GM12878 (cell line): Measurements from ENCODE around the gene B3GALT5. TPM values are rescaled to one million over a fixed set of nuclear protein-coding genes. Genes with fewer than 3 reads are reported as not detected.

Experiments
- ATAC-seq: fragments of 200-7000 bp; cut with Tn5 transposase; 3 replicates; pipeline ENCODE4 v1.9.1; 2020; ENCODE audit warnings: mild to moderate bottlenecking, moderate library complexity
- BruUV-seq: library from RNA; stranded (reverse); fragments of 400-500 nt; replicated peaks from 2 replicates; lab custom pipeline; 2021; lab: Mats Ljungman, UMichigan
- CTCF ChIA-PET: fragments of 300-600 bp; sonication (Branson Sonifier 250); formaldehyde crosslinking; extraction: SDS; loops from one replicate; lab custom pipeline; 2021; ENCODE audit warnings: inconsistent platforms; lab: Yijun Ruan, JAX
- POLR2A ChIA-PET: fragments of 350-600 bp; formaldehyde crosslinking; extraction: SDS; loops from one replicate; lab custom pipeline; 2021; ENCODE audit warnings: inconsistent platforms; lab: Charles Lee
- RAD21 ChIA-PET: fragments of 300-600 bp; sonication (Branson Sonifier 250); formaldehyde crosslinking; loops from one replicate; lab custom pipeline; 2023; ENCODE audit warnings: antibody characterized with exemption; ENCODE audit not compliant: unreplicated experiment; lab: Charles Lee
- SMC1A ChIA-PET: fragments of 300-600 bp; sonication (Branson Sonifier 250); formaldehyde crosslinking; loops from one replicate; lab custom pipeline; 2023; ENCODE audit not compliant: unreplicated experiment, uncharacterized antibody; lab: Charles Lee
- DNase-seq: peaks from one replicate; pipeline ENCODE4 v3.0.0-alpha.2; 2011; ENCODE audit warnings: low read depth, low spot score
- FAIRE-seq: peaks from 3 replicates; lab custom pipeline; 2011; peaks lifted over from hg19 to GRCh38; lab: Jason Lieb, UNC
- H2AFZ ChIP-seq: 2 replicates; pipeline ENCODE4 v1.6.0; 2011; ENCODE audit warnings: low read depth, low read length, control low read depth; ENCODE audit not compliant: control insufficient read depth
- H3K27ac ChIP-seq: 2 replicates; pipeline ENCODE4 v1.5.1; 2011; ENCODE audit warnings: control low read depth; ENCODE audit not compliant: control insufficient read depth, insufficient read depth
- H3K27me3 ChIP-seq, 2 experiments: replicated peaks in 1 of 2; 2 replicates each; pipeline versions ENCODE4 v1.6.0 to v1.6.1; 2011; ENCODE audit warnings: low read length in 1 of 2; ENCODE audit not compliant: control insufficient read depth in 2 of 2, insufficient read depth in 2 of 2
- H3K36me3 ChIP-seq, 2 experiments: 2 replicates each; pipeline ENCODE4 v1.5.1; 2011; ENCODE audit warnings: low read length in 1 of 2; ENCODE audit not compliant: control insufficient read depth in 2 of 2, insufficient read depth in 2 of 2
- H3K4me1 ChIP-seq: 2 replicates; pipeline ENCODE4 v1.6.1; 2011; ENCODE audit warnings: mild to moderate bottlenecking, low read length, moderate library complexity, mixed read lengths; ENCODE audit not compliant: control insufficient read depth, insufficient read depth
- H3K4me2 ChIP-seq: 2 replicates; pipeline ENCODE4 v1.6.0; 2011; ENCODE audit warnings: control low read depth; ENCODE audit not compliant: control insufficient read depth, insufficient read depth
- H3K4me3 ChIP-seq: fragments of 200-600 bp; sonication (generic); 2 replicates; pipeline ENCODE4 v1.5.1; 2016
- H3K79me2 ChIP-seq: 2 replicates; pipeline ENCODE4 v1.6.0; 2011; ENCODE audit warnings: low read length; ENCODE audit not compliant: control insufficient read depth, insufficient read depth
- H3K9ac ChIP-seq: 2 replicates; pipeline ENCODE4 v1.8.0; 2011; ENCODE audit warnings: low read length, control low read depth, mixed read lengths; ENCODE audit not compliant: control insufficient read depth, insufficient read depth
- H3K9me3 ChIP-seq: replicated peaks from 3 replicates; pipeline ENCODE4 v1.5.1; 2011; ENCODE audit warnings: mild to moderate bottlenecking, low read length; ENCODE audit not compliant: control insufficient read depth, insufficient read depth
- H4K20me1 ChIP-seq: 2 replicates; pipeline ENCODE4 v1.6.0; 2011; ENCODE audit not compliant: control insufficient read depth, insufficient read depth
- ASH2L ChIP-seq: fragments of 300-600, 200-600 bp; sonication (generic); IDR thresholded peaks from 2 replicates; pipeline ENCODE4 v1.6.1; 2017; ENCODE audit warnings: low read depth, mild to moderate bottlenecking, borderline replicate concordance
- ATF3 ChIP-seq: IDR thresholded peaks from 2 replicates; pipeline ENCODE4 v1.6.1; 2011; ENCODE audit warnings: low read depth, mild to moderate bottlenecking, low read length, moderate library complexity, borderline replicate concordance; ENCODE audit errors: extremely low read depth
- E4F1 ChIP-seq: fragments of 450-650 bp; IDR thresholded peaks from 2 replicates; pipeline ENCODE4 v1.6.1; 2018; ENCODE audit warnings: borderline replicate concordance, mild to moderate bottlenecking; ENCODE audit not compliant: partially characterized antibody
- ELK1 ChIP-seq: IDR thresholded peaks from 2 replicates; pipeline ENCODE4 v1.6.1; 2012; ENCODE audit warnings: low read depth, low read length, improper control_type of control experiment
- IRF5 ChIP-seq: fragments of 450-650 bp; IDR thresholded peaks from 2 replicates; pipeline ENCODE4 v1.6.1; 2017; ENCODE audit warnings: borderline replicate concordance
- KDM1A ChIP-seq: fragments of 200-600 bp; sonication (generic); IDR thresholded peaks from 2 replicates; pipeline ENCODE4 v1.6.1; 2016; ENCODE audit warnings: borderline replicate concordance
- NR2F1 ChIP-seq: fragments of 450-650 bp; conservative IDR thresholded peaks from 2 replicates; pipeline ENCODE4 v1.6.1; 2017; ENCODE audit warnings: mild to moderate bottlenecking
- RBBP5 ChIP-seq: fragments of 200-600 bp; sonication (generic); conservative IDR thresholded peaks from 2 replicates; pipeline ENCODE4 v1.6.1; 2016
- SMARCA5 ChIP-seq: fragments of 450-650 bp; IDR thresholded peaks from 2 replicates; pipeline ENCODE4 v1.6.1; 2017; ENCODE audit warnings: mild to moderate bottlenecking
- ZNF24 ChIP-seq: fragments of 450-650 bp; IDR thresholded peaks from 2 replicates; pipeline ENCODE4 v1.6.1; 2017; ENCODE audit warnings: antibody characterized with exemption, mild to moderate bottlenecking
- WGBS: methylation state at CpG from one replicate; pipeline ENCODE4 v1.1.6; 2016; ENCODE audit warnings: low lambda C conversion rate; ENCODE audit not compliant: insufficient replicate concordance, insufficient coverage; ENCODE audit errors: missing lambda C conversion rate; 5-methylcytosine and 5-hydroxymethylcytosine counted together
- in situ Hi-C: fragments of 300-500 bp; cut with MboI; formaldehyde crosslinking; loops from 9 replicates; pipeline ENCODE4 v1.14.3; 2018; ENCODE audit warnings: mixed read lengths
- intact Hi-C: fragments of 100-400 bp; cut with micrococcal nuclease; formaldehyde crosslinking; loops from one replicate; pipeline ENCODE4 v1.14.2; 2022; ENCODE audit not compliant: unreplicated experiment
- polyA plus RNA-seq, 11 experiments: library from polyadenylated mRNA; depleted of rRNA in 4 of 11; unstranded in 6 of 11; stranded (reverse) in 5 of 11; fragments of >200 nt; fragmentation: Nextera tagmentation in 4 of 11; fragmentation: Illumina TruSeq in 1 of 11; extraction: Ambion mirVana in 4 of 11; extraction: Trizol in 1 of 11; gene quantifications; 1 replicate in 1 of 11; 2 replicates in 10 of 11; pipeline versions ENCODE4 v1.2.1 to v1.2.3, GENCODE V29; 2011 to 2016; ENCODE audit warnings: inconsistent platforms in 2 of 11, missing spikeins in 2 of 11, low read depth in 1 of 11
- total RNA-seq, 4 experiments: library from RNA; depleted of rRNA in 3 of 4; stranded (reverse); fragments of >200 nt in 3 of 4; fragmentation: Illumina TruSeq in 1 of 4; extraction: Trizol in 1 of 4; gene quantifications; 2 replicates each; pipeline versions ENCODE4 v1.2.1 to v1.2.3, GENCODE V29; 2013 to 2021

Gene B3GALT5
- total and polyA plus RNA-seq, 10 of the 15 experiments (the other 5 are each of a cell fraction or from before 2014, with no cell fraction given), result 0.03 to 0.04 TPM; not detected in 8

- SMC1A ChIA-PET, result no interaction called here
- H3K79me2 ChIP-seq, result no peaks in the 10 kb centered on the region
- H3K27ac ChIP-seq, result no peak overlapping the region
- TF ChIP-seq ZNF24, result no peak
- no peak for TF ChIP-seq SMARCA5
- TF ChIP-seq RBBP5, result no peak
- TF ChIP-seq NR2F1, result no peak
- POLR2A ChIA-PET, result no interaction called here
- WGBS, result 11% methylated on average over 1 of the region's 1 CpG
- H3K4me2 ChIP-seq, result no peak overlapping the region
- RAD21 ChIA-PET, result no interaction called here
- H3K4me3 ChIP-seq, result no peak overlapping the region
- no peaks in the 10 kb centered on the region for H3K4me1 ChIP-seq
- intact Hi-C loops (no loop called here), in situ Hi-C loops (no loop called here)
- no TSS peak for BruUV-seq
- CTCF ChIA-PET, result no interaction called here
- H3K36me3 ChIP-seq, result no peaks in the 10 kb centered on the region
- H3K9ac ChIP-seq, result no peak overlapping the region
- DNase-seq, result no peak
- H4K20me1 ChIP-seq, result no peaks in the 10 kb centered on the region
- no peaks in the 10 kb centered on the region for H3K27me3 ChIP-seq
- no peak for FAIRE-seq
- no peak for ATAC-seq
- H2AFZ ChIP-seq, result no peak overlapping the region
- H3K9me3 ChIP-seq, result no peaks in the 10 kb centered on the region
Observed at GRCh38 chr21:39632796-39633442, 20.2 kb downstream of the B3GALT5 start.

- ChIA-PET CTCF (no interaction called here), SMC1A (no interaction called here), POLR2A (no interaction called here), RAD21 (no interaction called here)
- Histone ChIP-seq H3K9me3 (no peaks in the 10 kb centered on the region; the same call in 2 of the 3 replicates), H3K4me2 (no peak overlapping the region), H2AFZ (no peak overlapping the region), H4K20me1 (no peaks in the 10 kb centered on the region), H3K27me3 (no peaks in the 10 kb centered on the region), H3K4me3 (no peak overlapping the region), H3K4me1 (no peaks in the 10 kb centered on the region), H3K79me2 (no peaks in the 10 kb centered on the region), H3K36me3 (no peaks in the 10 kb centered on the region), H3K27ac (no peak overlapping the region), H3K9ac (no peak overlapping the region)
- DNase-seq, result no peak
- BruUV-seq, result no TSS peak
- ATAC-seq, result no peak
- intact Hi-C loops, result no loop called here
- in situ Hi-C loops, result no loop called here
- no peak for FAIRE-seq
- 42% methylated on average over 5 of the region's 5 CpGs for WGBS
- TF ChIP-seq ATF3, result no peak
- no peak for TF ChIP-seq IRF5
- no peak for TF ChIP-seq E4F1
- no peak for TF ChIP-seq ELK1
- TF ChIP-seq KDM1A, result no peak
- TF ChIP-seq ASH2L, result no peak
Observed at GRCh38 chr21:39633770-39634181, 21.0 kb downstream of the B3GALT5 start.
